Measurements from ENCODE around the gene LMOD2.

LMOD2 gene

DNA sequence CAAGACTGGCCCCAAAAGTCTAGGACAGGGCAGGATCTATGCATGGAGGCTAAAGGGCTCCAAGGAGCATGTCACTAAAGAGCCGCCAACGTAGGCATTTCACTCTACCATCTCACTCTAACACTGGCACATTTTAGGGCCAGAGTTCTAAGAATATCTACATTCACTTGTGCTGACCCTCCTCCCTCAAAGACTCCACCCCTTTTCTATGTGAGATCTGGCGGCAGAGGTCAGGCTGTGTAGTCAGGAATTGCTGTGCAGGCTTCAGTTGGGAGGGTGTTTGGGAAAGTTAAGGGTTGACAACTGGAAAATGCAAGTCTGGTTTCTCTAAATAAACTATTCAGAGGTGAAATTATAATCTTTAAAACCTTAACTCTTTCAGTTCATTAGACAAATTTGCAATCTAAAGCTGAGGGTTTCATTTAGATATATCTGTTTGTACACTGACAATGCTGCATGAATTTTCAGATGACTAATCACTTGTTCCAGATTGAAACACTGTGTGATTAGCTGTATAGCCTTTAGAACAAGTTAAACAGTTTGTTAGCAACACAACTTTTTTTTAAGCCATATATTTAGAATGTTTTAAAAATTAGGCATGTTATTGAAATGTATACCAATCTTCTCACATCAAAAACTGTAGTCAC, 18.2 kb downstream of the LMOD2 start:
- no peak for DNase-seq

DNA sequence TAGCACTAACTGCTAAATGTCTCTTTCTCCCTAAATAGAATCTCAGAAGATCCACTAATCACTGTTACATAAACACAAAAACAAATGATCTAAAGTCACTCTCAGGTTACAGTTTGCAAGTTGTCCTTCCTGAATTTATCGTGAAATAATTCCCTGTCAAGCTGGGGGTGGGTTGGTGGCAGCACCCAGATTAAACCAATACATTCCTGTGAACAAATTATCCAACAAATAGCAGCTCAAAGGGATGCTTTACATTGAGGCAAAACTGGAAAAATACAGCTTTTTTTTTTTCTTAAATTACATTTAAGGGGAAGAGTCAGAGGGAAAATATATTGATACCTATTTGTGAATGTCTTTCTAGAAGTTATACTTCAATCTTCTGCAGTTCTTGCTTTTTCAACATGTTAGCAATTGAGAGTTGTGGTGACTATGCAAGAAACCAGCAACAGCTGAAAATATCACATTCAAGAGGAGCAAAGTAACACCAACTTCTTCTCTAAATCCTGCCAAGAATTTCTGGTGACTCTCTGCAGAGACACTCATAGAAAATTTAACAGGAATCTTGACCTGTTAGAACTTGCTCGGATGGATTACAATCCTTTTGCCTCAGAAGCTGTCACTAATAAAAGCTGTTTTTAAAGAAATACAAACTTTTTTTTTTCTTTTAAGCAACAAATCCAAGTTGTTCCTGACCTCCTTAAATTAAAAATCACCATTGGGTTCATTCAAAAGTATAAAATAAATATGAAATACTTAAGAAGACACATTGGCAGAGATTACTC, 18.9 kb downstream of the LMOD2 start:
- DNase-seq: no peak

DNA sequence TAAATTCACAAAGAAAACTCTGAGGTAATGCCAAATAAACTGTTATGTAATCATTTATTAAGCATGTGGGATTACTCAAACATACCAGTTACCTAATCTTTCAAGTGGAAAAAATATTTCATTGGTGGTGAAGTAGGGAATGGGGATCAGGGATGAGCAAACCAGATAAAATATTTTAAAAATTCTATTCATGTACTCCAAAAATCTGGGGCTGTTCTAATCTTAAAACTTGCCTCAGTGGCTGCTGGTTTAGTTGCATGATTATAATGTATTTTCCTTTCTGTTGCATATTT, 19.5 kb downstream of the LMOD2 start:
- DNase-seq: no peak

DNA sequence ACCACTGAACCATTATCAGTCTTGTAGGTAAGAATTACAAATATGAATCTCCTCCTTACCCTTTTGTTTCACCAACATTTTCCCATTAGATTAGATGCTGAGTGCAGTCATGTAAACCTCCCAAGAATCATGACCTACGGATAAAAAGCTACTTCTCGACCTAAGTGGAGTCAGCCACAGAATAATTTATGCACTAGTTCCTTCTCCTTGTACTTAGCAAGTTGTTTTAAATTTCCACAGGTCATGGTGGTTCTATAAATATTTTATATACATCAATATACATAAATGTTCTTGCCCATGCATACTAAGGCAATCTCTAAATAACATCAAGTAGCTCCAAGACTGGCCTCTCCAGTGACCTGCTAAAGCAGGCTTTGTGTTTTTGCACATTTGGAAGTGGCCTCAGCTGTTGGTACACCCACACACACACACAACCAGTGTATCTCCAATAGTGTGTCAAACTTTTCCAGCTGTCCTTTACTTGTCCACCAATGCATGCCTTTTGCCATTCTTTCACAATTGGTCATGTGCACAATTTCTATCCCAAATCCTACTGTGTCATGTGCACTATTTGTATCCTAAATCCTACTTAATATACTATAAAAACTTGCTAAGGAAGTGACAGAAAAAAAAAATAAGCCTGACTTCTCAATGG, 21.5 kb downstream of the LMOD2 start:
- DNase-seq: no peak

DNA sequence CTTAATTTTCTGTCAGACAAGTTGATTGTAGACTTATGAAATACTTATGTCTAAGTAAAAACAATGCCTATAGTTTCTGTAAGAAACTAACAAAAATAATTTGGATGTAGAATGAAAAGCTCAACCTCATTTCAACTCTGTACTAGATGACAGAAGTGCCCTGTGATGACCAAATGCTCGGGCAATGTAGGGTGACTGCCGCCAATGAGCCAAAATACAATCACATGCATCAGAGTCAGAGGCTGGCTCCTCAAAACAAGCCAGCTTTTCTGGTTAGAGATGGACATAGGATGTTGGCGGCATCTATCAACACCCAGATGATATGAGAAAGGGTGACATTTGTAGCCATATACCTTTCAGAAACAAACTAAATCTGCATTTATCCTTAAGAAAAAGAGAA, 23.9 kb downstream of the LMOD2 start:
- DNase-seq: no peak

DNA sequence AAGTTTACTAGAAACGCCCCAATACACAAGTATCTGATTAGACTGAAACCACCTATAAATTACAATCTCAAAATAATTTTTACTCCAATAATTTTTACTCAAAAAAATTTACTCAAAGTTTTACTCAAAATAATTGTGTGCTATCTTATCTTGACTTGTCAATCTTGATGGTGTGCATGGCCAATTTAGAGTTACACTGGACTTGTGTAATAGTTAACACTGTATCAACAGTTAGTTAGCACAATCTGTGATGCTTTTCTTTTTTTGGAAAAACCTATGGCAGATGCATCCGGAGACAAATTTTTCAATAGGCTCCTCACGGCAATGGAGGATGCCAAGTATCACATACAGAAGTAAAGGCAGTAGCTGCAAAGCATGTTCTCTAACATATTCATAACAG, 24.9 kb downstream of the LMOD2 start:
- no peak for DNase-seq

DNA sequence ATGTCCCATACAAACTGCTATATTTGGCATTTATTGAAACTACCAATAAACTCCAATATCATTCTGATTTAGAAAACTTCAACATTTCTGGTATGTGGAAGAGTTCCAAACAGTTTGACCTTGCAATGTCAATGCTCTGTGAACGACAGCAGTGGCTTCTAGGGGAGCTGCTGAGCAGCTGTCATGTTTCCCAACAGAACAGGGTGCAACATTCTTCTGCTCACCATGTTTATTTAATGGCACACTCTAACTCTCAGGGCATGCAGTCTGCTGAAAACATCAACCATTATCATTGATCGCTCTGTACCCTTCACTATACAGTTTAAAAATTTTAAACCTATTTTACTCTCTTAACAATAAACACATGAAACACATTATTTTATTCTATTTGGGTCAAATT, 25.9 kb downstream of the LMOD2 start:
- no peak for DNase-seq

DNA sequence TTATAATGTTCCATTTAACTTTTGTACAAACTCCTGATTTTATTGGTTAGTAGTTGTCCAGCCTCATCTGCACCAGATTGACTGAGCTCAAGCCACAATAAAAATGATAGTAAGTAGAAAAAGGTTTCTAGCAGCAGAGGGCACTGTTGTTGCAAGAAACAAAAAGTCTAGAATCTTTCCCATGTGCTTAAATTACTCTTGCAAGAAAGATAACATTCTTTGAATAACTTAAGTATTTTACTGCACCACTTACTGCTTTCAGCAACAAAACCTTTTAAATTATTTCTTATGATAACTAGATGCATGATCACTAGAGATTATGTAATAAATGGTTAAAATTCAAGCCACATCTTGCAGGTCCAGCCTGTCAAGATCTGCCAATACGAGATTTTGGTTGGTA, 27.0 kb downstream of the LMOD2 start:
- DNase-seq: no peak

DNA sequence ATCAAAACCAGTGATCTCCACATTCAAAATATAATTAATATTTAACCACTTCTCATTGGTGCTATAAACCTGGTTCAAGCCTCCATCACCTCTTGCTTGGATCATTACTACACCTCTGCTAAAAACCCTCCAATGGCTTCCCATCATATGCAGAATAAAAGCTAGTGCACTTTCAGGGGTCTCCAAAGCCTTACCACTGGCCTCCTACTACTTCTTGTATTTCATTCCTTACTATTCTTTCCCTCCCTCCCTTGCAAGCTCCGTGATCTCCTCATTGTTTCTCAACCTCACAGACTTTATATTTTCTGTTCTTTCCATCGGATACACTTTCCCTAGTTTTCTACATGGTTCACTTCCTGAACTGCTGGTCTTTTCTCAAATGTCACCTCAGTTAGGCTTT, 31.5 kb downstream of the LMOD2 start:
- no peak for DNase-seq

DNA sequence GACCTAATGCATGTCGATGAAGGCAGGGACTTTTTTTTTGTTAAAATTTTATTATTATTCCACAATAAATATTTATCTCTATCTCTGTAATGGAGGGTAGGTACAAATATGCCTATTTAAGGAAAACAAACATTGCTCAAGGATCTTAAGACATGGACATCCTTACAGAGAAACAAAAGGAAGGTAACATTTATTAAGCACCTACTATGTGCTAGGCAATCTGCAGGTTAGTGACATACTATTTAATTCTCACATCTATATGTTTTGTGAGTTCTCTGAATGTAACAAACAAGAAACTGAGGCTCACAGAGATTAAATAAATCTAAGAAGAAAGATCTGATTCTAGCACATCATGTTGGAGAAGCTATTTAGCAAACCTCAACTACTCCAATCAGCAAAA, 32.1 kb downstream of the LMOD2 start:
- no peak for DNase-seq

DNA sequence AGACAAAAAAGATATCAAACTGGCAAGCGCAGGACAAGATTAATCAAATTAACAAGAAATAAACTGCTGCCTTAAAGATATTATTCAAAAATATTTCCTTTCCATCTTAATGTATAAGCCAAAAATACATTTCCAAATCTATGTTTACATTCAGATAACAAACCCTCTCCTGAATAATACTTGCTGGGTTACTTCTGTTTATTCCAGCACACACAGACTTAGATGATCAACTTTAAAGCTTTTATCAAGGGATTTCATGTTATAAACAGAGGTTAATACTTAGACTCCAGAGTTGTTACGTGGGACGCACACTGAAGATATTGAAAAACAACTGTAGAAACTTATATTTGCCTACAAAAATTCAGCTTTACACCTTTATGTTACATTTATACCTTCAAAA, 33.6 kb downstream of the LMOD2 start:
- no peak for DNase-seq

DNA sequence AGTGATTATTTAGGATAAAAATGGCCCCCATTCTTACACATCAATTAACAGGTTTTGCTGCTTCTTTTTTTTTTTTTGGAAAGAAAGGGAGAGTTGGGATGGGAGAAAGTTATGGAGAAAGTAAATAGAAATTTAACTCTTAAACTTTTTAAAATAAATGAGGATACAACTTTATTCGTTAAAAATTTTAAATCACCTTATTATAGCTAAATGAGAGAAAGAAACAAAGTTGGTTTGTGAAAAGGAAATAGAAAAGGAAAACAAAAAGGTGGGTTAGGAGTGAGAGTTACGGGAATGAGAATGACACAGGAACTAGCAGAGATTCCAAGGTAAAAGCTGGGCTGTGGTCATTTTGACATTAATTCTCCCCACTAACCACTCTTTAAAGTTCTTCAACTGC, 34.9 kb downstream of the LMOD2 start:
- no peak for DNase-seq

DNA sequence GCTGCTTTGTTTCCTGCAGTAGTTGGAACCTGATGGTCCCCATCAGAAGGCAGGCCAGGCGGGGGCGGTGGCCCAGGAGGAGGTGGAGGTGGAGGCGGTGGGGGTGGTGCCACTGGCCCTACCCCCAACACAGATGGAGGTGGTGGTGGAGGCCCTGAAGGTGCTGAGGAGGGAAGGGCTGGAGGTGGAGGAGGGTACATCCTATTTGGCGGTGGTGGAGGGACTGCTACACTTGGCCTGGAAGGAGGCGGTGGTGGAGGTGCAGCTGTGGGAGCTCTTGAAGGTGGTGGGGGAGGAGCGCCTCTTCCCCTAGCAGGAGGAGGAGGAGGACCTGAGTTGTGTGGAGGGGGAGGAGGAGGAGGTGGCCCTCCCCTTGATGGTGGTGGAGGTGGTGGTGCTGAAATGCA, 36.8 kb downstream of the LMOD2 start:
- no peak for DNase-seq

DNA sequence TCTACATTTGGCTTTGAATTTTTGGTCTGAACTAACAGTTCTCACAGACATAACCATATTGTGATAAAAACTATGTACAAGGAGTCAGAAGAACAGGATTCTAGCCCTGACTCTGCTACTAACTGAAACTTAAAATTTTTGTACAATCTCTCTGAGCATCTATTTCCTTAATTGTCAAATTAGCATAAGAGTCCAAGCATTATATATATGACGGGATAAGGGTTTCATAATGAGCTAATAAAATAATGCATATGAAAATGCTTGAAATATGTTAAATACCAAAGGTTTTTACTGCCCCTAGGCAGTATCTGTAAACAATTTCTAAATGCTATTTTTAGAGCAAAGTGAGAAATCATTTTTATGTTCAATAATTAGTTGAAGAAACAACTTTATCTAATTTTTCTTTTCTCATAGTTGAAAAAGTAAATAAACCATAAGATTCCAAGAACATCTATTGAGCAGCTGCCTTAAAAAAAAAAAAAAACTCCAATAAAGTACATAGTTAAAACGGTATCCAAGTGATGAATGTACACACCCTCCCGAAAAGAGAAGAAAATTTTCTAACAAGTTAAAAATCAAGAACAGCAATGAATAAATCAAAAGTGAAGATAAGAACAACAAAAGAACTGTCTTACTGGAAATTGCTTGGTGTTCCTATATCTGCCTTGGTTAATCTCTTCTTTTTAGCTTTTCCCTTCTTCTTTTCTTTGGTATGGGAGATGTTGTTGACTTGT, 40.4 kb downstream of the LMOD2 start:
- no peak for DNase-seq

DNA sequence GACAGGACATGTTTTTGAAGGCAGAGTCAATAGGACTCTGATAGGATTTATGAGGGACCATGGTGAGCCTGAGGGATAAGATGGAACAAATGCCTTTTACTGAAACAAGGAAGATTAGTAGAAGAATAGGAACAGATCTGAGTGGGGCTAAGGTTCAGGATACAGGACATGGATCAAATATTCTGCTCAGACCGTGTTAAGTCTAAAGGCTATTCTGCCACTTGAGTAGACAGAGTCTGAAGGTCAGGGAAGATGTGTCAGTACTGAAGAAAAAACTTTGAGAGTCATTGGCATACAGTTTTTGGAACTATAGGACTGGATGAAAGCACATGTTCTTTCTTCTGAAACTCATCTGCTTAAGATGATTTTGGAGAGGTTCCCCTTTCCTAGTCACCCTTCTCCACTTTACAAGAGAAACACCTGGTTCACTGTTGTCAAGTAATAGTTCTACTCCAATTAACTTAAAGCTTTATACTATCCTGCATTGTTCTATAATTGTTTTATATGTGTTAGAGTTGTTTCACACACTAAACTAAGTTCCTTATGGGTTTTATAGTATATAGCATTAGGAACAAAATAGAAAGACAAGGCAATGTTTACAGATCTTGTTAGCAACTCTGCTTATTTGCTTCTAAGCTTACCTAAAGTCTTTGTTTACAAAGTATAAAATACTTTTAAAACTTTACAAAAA, 49.7 kb downstream of the LMOD2 start:
- DNase-seq: no peak

DNA sequence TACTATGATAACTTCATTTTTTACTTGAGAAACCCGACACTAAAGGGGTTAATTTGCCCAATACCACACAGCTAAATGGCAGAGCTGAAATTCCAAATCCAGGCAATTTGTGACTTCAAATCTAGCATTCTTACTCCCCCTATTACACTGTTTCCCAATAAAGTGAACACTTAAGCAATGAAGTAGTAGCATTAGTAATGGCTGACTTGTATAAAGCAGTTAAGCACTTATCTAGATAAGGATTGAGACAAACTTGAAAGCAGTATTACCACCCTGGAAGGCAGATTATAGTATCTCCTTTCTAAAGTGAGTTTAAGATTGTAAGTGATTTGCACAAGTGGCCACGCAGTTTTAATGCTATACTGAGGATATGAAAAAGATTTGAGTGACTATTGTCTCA, 53.9 kb downstream of the LMOD2 start:
- no peak for DNase-seq

DNA sequence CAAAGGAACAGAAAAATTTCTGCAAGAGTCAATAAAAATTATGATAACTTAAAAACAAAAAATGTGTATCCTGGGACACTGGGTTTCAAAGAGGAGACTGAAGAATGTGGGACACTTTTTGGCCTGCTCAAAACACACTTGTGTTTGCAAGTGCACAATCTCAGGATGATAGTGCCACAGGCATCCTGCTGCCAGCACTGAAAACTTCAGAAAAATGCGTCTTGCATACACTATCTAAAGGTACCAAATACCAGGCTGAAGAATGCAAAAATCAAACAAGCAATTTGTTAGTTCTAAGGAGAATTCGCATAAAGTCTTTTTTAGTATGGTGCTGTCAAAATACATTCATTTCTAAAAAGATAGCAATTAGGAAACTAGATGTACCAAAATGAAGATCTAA, 55.0 kb downstream of the LMOD2 start:
- DNase-seq: no peak

DNA sequence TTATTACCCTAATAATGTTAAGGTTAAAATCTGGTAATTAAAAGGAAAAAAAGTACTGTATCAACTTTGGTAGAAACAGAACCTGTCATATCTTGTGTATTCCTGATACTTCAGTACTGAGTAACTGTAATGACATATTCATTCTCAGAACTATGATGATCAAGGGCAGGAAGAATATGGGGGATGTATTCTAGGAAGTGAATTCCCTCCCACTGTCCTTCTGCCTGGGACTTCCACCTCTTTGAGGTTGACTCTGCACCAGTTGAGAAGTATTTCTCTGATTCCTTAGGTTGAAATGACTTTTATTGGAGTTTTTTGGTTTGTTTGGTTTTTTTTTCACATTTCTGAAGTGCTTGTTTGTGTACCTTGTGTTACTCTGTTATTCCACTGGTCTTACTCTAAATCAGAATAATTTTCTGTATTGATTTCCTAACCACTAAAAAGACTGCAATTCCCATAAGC, 56.2 kb downstream of the LMOD2 start:
- DNase-seq: no peak

DNA sequence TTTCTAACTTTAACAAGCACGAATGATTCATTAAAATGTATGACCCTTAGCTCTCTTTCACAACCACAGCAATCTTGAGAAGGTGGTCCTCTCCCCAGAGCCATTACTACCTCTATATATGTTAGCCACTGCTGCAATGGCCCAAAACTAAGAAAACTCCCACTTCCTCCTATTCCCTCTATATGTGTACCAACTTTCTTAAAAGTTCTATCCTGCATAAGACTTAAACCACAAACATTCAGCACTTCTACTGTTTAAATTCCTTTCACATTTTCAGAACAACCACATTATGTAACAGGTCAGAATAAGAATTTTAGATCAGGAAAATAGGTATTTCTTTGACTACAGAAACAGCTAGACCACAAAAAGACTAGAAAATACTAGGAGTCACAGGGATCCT, 57.0 kb downstream of the LMOD2 start:
- no peak for DNase-seq
